NCI-H1436 (cell line): ENCODE measurements around the gene NUBP2.

ENCODE experiments used
- DNase-seq: peaks from one replicate; lab custom pipeline; 2025; lab: John Stamatoyannopoulos, UW

The NUBP2 gene

GRCh38 chr16:1758923-1759322 is 23.8 kb upstream of the NUBP2 start:
- no peak for DNase-seq

DNA sequence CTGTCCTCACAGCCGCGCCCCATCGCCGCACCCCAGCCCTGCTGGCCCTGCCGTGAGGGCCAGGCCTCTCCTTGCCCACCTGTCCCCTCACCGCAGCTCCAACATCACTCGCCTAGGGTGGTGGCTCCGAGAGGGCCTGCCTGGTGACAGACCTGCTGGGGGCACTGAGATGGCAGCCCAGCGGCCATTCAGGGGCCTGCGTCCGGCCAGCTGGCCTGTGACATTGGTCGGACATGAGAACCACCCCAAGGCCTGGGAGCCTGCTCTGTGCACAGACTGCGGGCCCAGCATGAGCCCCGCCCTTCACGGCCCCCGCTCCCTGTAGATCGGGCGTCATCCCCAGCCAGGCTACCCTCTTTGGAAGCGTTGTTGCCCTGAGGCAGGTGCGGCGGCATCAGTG is 23.2 kb upstream of the NUBP2 start:
- no peak for DNase-seq

GRCh38 chr16:1760911-1761310 is 21.8 kb upstream of the NUBP2 start:
- no peak for DNase-seq

DNA sequence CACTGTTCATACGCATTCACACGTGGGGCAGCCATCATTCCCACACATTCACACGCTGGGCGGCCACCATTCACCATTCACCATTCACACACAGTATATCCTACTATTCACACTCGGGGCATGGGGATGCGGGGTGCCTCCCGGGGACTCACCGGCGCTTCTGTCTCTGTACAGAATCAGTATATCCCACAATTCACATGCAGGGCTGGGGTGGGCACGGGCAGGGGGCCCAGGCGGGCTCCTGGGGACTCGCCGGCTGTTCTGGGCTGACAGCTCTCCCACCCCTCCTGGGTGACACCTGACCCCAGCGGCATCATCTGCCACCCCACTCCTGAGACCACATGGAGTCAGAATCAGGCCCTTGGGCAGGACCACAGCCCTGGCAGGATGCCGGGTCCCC is 21.0 kb upstream of the NUBP2 start:
- no peak for DNase-seq

- DNase-seq = no peak
These were observed 20.4 kb upstream of the NUBP2 start for GRCh38 chr16:1762196-1762878.

- no peak for DNase-seq
These were observed 19.8 kb upstream of the NUBP2 start for GRCh38 chr16:1762879-1763520.

GRCh38 chr16:1763521-1764511 is 18.9 kb upstream of the NUBP2 start:
- DNase-seq = no peak

GRCh38 chr16:1764971-1765370 is 17.8 kb upstream of the NUBP2 start:
- no peak for DNase-seq

GRCh38 chr16:1765826-1766225 is 16.9 kb upstream of the NUBP2 start:
- DNase-seq = no peak

DNA sequence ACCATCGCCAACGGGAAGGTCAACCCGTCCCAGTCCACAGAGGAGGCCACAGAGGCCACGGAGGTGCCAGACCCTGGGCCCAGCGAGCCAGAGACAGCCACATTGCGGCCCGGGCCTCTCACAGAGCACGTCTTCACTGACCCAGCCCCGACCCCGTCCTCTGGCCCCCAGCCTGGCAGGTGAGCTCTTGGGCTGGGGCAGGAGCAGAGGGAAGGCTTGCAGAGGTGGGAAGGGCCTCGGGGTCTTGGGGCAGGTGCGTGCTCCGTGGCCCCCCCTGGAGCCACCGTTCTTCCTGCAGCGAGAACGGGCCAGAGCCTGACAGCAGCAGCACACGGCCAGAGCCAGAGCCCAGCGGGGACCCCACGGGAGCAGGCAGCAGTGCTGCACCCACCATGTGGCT is 16.5 kb upstream of the NUBP2 start:
- no peak for DNase-seq

DNA sequence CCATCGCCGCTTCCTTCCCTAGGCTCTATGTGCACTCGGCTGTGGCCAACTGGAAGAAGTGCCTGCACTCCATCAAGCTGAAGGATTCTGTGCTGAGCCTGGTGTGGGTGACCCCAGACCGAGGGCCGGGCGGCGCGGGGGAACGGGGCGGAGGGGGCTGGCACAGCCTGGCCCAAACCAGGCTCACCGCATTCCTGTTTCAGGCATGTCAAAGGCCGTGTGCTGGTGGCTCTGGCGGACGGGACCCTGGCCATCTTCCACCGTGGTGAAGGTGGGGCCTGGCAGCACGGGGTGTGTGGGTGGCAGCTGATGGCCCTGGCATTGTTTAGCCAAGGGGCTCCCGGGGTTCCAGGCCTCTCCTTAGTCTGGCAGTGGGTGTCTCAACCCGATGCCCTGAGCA is 16.1 kb upstream of the NUBP2 start:
- DNase-seq = no peak

DNA sequence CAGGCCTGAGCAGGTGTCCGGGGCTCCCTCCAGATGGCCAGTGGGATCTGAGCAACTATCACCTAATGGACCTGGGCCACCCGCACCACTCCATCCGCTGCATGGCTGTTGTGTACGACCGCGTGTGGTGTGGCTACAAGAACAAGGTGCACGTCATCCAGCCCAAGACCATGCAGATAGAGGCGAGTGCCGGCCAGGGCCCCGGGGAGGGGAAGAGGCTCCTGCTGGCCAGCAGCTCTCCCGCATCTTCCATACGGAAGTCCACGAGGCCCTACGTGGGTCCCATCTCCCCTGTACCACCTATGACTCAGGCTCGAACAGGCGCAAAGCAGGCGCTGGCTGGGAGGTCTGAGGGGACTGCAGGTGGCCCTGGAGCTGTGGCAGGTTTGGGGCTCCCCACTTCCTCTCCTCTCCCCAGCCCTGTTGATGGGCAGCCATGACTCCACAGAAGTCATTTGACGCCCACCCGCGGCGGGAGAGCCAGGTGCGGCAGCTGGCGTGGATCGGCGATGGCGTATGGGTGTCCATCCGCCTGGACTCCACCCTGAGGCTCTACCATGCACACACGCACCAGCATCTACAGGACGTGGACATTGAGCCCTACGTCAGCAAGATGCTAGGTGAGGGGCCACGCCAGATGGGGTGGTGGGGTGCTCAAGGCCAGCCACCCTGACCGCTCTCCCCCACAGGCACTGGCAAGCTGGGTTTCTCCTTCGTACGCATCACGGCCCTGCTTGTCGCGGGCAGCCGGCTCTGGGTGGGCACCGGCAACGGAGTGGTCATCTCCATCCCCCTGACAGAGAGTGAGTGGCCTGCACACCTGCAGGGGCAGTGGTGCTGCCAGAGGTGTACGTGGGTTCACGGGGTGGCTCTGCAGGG is 15.4 kb upstream of the NUBP2 start:
- no peak for DNase-seq

DNA sequence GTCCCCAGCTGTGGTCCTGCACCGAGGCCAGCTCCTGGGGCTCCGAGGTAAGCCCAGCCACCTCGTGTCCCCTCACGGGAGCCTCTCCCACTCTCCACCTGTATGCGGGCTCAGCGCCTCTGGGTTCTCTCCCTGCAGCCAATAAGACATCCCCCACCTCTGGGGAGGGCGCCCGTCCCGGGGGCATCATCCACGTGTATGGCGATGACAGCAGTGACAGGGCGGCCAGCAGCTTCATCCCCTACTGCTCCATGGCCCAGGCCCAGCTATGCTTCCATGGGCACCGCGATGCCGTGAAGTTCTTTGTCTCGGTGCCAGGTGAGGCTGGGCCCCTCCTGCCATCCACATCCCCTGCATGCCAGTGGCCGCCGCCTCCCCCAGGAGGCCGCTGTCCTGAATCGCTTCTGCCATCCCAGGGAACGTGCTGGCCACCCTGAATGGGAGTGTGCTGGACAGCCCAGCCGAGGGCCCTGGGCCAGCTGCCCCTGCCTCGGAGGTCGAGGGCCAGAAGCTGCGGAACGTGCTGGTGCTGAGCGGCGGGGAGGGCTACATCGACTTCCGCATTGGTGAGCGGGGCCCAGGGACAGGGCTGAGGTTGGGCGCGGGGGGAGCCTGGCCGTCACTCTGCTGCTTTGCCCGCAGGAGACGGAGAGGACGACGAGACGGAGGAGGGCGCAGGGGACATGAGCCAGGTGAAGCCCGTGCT is 14.5 kb upstream of the NUBP2 start:
- DNase-seq = no peak

DNA sequence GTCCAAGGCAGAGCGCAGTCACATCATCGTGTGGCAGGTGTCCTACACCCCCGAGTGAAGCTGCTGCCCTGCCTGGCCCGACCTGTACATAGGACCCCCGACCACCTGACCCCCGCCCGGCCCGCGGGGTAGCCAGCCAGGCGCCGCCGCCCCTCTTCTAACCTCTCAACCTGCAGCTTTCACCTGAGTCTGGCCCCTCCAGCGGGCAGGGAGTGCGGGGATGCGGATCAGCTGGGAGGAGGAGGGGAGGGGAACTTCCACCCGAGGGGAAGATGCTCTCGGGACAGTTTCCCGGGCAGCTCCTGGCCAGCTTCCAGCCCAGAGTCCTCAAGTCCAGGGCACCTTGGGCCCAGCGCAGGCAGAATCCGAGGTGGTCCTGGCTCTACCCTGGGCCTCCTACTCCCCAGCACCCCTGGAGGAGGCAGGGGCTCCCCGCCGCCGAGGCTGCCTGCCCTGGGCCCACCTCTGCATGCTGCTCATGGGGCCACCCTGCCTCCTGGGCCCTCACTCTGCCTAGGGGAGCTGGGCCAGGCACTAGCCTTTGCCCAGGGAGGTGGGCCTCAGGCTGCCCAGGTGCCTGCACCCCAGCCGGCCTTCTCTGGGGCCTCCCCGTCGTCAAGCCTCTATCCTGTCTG is 13.9 kb upstream of the NUBP2 start:
- no peak for DNase-seq

GRCh38 chr16:1769402-1770300 is 13.1 kb upstream of the NUBP2 start:
- DNase-seq = no peak

GRCh38 chr16:1770328-1771187 is 12.2 kb upstream of the NUBP2 start:
- no peak for DNase-seq

- DNase-seq = no peak
These were observed 11.4 kb upstream of the NUBP2 start, which contains the start of gene NME3 for GRCh38 chr16:1771188-1771863. NME3 (minus strand) TSS chr16:1771543; CDS start chr16:1771534, 9 bp downstream.

GRCh38 chr16:1771864-1772361 is 10.8 kb upstream of the NUBP2 start:
- DNase-seq = no peak
